Thyroid gland (tissue), 4 donors: ENCODE results near the gene RTTN. TPM values are rescaled to one million over a fixed set of nuclear protein-coding genes. Genes with fewer than 3 reads are reported as not detected.

ENCODE experiments used
- DNase-seq, 2 donors: peaks; one replicate each; pipeline ENCODE4 v3.0.0-alpha.2; 2019
- H3K27ac ChIP-seq, 3 donors: fragments of 200-600 bp; sonication (generic); 1 replicate in 2 of 3; 2 replicates in 1 of 3; pipeline ENCODE4 v1.5.1; 2016 to 2019; ENCODE audit warnings: mild to moderate bottlenecking in 1 of 3, moderate library complexity in 1 of 3
- H3K27me3 ChIP-seq: fragments of 200-600 bp; sonication (generic); one replicate; pipeline ENCODE4 v1.5.1; 2019
- H3K36me3 ChIP-seq, 2 donors: fragments of 200-600 bp; sonication (generic); one replicate each; pipeline ENCODE4 v1.5.1; 2016 to 2019
- H3K4me1 ChIP-seq, 2 donors: fragments of 200-600 bp; sonication (generic); one replicate each; pipeline ENCODE4 v1.5.1; 2017 to 2019
- H3K4me3 ChIP-seq, 3 donors: fragments of 200-600 bp; sonication (generic); replicated peaks in 1 of 3; 1 replicate in 2 of 3; 2 replicates in 1 of 3; pipeline ENCODE4 v1.5.1; 2016; ENCODE audit warnings: mild to moderate bottlenecking in 1 of 3
- H3K9me3 ChIP-seq: fragments of 200-600 bp; sonication (generic); one replicate; pipeline ENCODE4 v1.5.1; 2017
- POLR2A ChIP-seq, 2 donors: fragments of 450-650 bp; IDR thresholded peaks; one replicate each; pipeline ENCODE4 v1.6.1; 2017; ENCODE audit warnings: antibody characterized with exemption in 2 of 2, mild to moderate bottlenecking in 2 of 2, moderate library complexity in 1 of 2
- WGBS, 2 donors: methylation state at CpG; one replicate each; pipeline ENCODE4 v1.1.5; 2017; 5-methylcytosine and 5-hydroxymethylcytosine counted together
- intact Hi-C: fragments of 100-400 bp; cut with DNase I; formaldehyde crosslinking; loops from one replicate; pipeline ENCODE4 v1.15.1; 2023
- total RNA-seq, 4 donors: library from RNA; depleted of rRNA; stranded (reverse); fragments of >200 nt; gene quantifications; one replicate each; pipeline ENCODE4 v1.2.3, GENCODE V29; 2016
- TF ChIP-seq, protein P1 (sequence below), 6 experiments: fragments of 200-600 bp in 3 of 6; fragments of 450-650 bp in 3 of 6; sonication (generic) in 3 of 6; IDR thresholded peaks; one replicate each; pipeline ENCODE4 v1.5.1; 2016 to 2019; ENCODE audit warnings: antibody characterized with exemption in 6 of 6, mild to moderate bottlenecking in 2 of 6, inconsistent platforms in 1 of 6, moderate library complexity in 1 of 6

RTTN gene
- total RNA-seq, 4 donors from 2014 or later, result 12.6 to 34.6 (median 19.3) TPM

DNA sequence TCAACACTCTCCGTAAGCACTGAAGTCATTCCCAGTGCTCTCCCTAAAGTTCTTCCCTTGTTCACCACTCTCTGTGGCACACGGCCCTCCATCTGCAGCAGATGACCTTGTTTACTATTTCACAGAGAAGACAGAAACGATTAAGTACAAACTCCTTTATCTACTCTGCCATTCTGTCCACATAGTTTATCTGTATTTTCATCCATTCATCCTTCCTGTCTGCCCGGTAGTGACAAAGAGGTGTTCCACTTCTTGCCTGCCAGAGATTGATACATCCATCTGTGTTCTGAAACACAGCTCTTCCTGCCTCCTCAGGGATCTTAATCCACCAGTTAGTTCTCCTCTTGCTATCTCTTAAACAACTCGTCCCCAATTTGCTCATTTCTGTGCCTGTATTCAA lies 179.9 kb downstream of the RTTN start:
- no peaks in the 10 kb centered on the region for H3K9me3 ChIP-seq
- intact Hi-C loops, result no loop called here

GRCh38 chr18:70024829-70025228 lies 180.7 kb downstream of the RTTN start:
- intact Hi-C loops, result no loop called here
- TF ChIP-seq POLR2A (IDR thresholded peaks at IDR 0.05), result no peak
- H3K27ac ChIP-seq, result no peak overlapping the region
- H3K27me3 ChIP-seq, result no peaks in the 10 kb centered on the region
- no peak overlapping the region for H3K4me3 ChIP-seq
- no peaks in the 10 kb centered on the region for H3K9me3 ChIP-seq
- no peak for DNase-seq
- H3K36me3 ChIP-seq, result no peaks in the 10 kb centered on the region
- WGBS, 2 donors, result 93 to 95% methylated on average over 3 of the region's 3 CpGs
- H3K4me1 ChIP-seq, result peaks cover 0 to 7% of the 10 kb centered on the region in 2 donors

More for the DNA sequence above, 179.9 kb downstream of the RTTN start:
- no peaks in the 10 kb centered on the region for H3K27me3 ChIP-seq
- 85 to 94% methylated on average over 5 of the region's 5 CpGs for WGBS, 2 donors
- H3K4me3 ChIP-seq, result no peak overlapping the region
- H3K4me1 ChIP-seq, result peaks cover 0 to 7% of the 10 kb centered on the region in 2 donors
- H3K36me3 ChIP-seq, result no peaks in the 10 kb centered on the region
- H3K27ac ChIP-seq, result no peak overlapping the region
- TF ChIP-seq, protein P1, sequence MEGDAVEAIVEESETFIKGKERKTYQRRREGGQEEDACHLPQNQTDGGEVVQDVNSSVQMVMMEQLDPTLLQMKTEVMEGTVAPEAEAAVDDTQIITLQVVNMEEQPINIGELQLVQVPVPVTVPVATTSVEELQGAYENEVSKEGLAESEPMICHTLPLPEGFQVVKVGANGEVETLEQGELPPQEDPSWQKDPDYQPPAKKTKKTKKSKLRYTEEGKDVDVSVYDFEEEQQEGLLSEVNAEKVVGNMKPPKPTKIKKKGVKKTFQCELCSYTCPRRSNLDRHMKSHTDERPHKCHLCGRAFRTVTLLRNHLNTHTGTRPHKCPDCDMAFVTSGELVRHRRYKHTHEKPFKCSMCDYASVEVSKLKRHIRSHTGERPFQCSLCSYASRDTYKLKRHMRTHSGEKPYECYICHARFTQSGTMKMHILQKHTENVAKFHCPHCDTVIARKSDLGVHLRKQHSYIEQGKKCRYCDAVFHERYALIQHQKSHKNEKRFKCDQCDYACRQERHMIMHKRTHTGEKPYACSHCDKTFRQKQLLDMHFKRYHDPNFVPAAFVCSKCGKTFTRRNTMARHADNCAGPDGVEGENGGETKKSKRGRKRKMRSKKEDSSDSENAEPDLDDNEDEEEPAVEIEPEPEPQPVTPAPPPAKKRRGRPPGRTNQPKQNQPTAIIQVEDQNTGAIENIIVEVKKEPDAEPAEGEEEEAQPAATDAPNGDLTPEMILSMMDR (IDR thresholded peaks at IDR 0.05), result no peak
- no peak for TF ChIP-seq POLR2A (IDR thresholded peaks at IDR 0.05)
- DNase-seq, result no peak

GRCh38 chr18:70024093-70024492 lies 181.4 kb downstream of the RTTN start:
- TF ChIP-seq, protein P1 (IDR thresholded peaks at IDR 0.05), result no peak
- no peak for TF ChIP-seq POLR2A (IDR thresholded peaks at IDR 0.05)
- Histone ChIP-seq H3K4me3 (no peak overlapping the region), H3K9me3 (no peaks in the 10 kb centered on the region), H3K27ac (no peak overlapping the region), H3K4me1 (peaks cover 0 to 7% of the 10 kb centered on the region in 2 donors), H3K36me3 (no peaks in the 10 kb centered on the region), H3K27me3 (no peaks in the 10 kb centered on the region)
- intact Hi-C loops, result no loop called here
- 70 to 71% methylated on average over 2 of the region's 2 CpGs for whole genome bisulfite sequencing, 2 donors
- DNase-seq, result no peak

- WGBS, 2 donors, result 95% methylated on average over 3 of the region's 3 CpGs
- no peaks in the 10 kb centered on the region for H3K27me3 ChIP-seq
- no peaks in the 10 kb centered on the region for H3K36me3 ChIP-seq
- no peak overlapping the region for H3K27ac ChIP-seq
- no peak for DNase-seq
- intact Hi-C loops, result no loop called here
- H3K9me3 ChIP-seq, result no peaks in the 10 kb centered on the region
- peaks cover 0 to 7% of the 10 kb centered on the region in 2 donors for H3K4me1 ChIP-seq
- no peak overlapping the region for H3K4me3 ChIP-seq
- TF ChIP-seq, protein P1 (IDR thresholded peaks at IDR 0.05), result no peak
- no peak for TF ChIP-seq POLR2A (IDR thresholded peaks at IDR 0.05)
Observed at GRCh38 chr18:70022636-70023035, 182.9 kb downstream of the RTTN start.

GRCh38 chr18:70021498-70021897 lies 184.0 kb downstream of the RTTN start:
- no peak for TF ChIP-seq POLR2A (IDR thresholded peaks at IDR 0.05)
- TF ChIP-seq, protein P1 (IDR thresholded peaks at IDR 0.05), result no peak
- intact Hi-C loops, result no loop called here
- no peaks in the 10 kb centered on the region for H3K9me3 ChIP-seq
- H3K27ac ChIP-seq, result no peak overlapping the region
- no peaks in the 10 kb centered on the region for H3K27me3 ChIP-seq
- DNase-seq, result no peak
- no peaks in the 10 kb centered on the region for H3K36me3 ChIP-seq
- peaks cover 0 to 7% of the 10 kb centered on the region in 2 donors for H3K4me1 ChIP-seq
- 100% methylated on average over 1 of the region's 1 CpG for WGBS, 2 donors
- H3K4me3 ChIP-seq, result no peak overlapping the region

GRCh38 chr18:70021043-70021442 lies 184.4 kb downstream of the RTTN start:
- Histone ChIP-seq H3K27ac (no peak overlapping the region), H3K27me3 (no peaks in the 10 kb centered on the region), H3K36me3 (no peaks in the 10 kb centered on the region), H3K4me1 (peaks cover 0 to 7% of the 10 kb centered on the region in 2 donors), H3K4me3 (no peak overlapping the region), H3K9me3 (no peaks in the 10 kb centered on the region)
- no peak for DNase-seq
- intact Hi-C loops, result no loop called here
- 96 to 97% methylated on average over 1 of the region's 1 CpG for WGBS, 2 donors
- TF ChIP-seq, protein P1 (IDR thresholded peaks at IDR 0.05), result no peak
- no peak for TF ChIP-seq POLR2A (IDR thresholded peaks at IDR 0.05)
